CD4-positive, alpha-beta T cell treated with Interleukin-6 at 100 ng/mL for 8 hours (primary cell): Measurements from ENCODE around the gene RNF144B.
"Not testable (repeated sequence)": the region's sequence is repeated elsewhere in the genome, so short reads cannot be mapped to it uniquely, and the experiment has no call there.

Experiments used
- DNase-seq: peaks from one replicate; pipeline ENCODE4 v3.0.0-alpha.2; 2020; ENCODE audit warnings: mixed read lengths, low spot score

The RNF144B gene

GRCh38 chr6:18445228-18445627 is 58.1 kb downstream of the RNF144B start:
- DNase-seq, result no peak

GRCh38 chr6:18446771-18447170 is 59.6 kb downstream of the RNF144B start:
- DNase-seq, result no peak

- no peak for DNase-seq
These were observed 60.4 kb downstream of the RNF144B start for GRCh38 chr6:18447552-18447951.

GRCh38 chr6:18451756-18452155 is 64.6 kb downstream of the RNF144B start:
- no peak for DNase-seq

- DNase-seq, result no peak
These were observed 67.3 kb downstream of the RNF144B start for GRCh38 chr6:18454446-18454845.

- DNase-seq, result no peak
These were observed 70.1 kb downstream of the RNF144B start for GRCh38 chr6:18457065-18457737.

- not testable (repeated sequence) for DNase-seq
These were observed 70.9 kb downstream of the RNF144B start for GRCh38 chr6:18458086-18458485.

GRCh38 chr6:18463429-18463828 is 76.3 kb downstream of the RNF144B start:
- no peak for DNase-seq

- DNase-seq, result no peak
These were observed 77.0 kb downstream of the RNF144B start for GRCh38 chr6:18464176-18464575.

- no peak for DNase-seq
These were observed 78.4 kb downstream of the RNF144B start for GRCh38 chr6:18465410-18466154.

GRCh38 chr6:18467741-18468502 is 80.8 kb downstream of the RNF144B start:
- no peak for DNase-seq

- DNase-seq, result no peak
These were observed 81.3 kb downstream of the RNF144B start for GRCh38 chr6:18468503-18468843.

GRCh38 chr6:18469536-18469935 is 82.4 kb downstream of the RNF144B start:
- no peak for DNase-seq

- no peak for DNase-seq
These were observed 84.2 kb downstream of the RNF144B start for GRCh38 chr6:18471232-18471964.

- no peak for DNase-seq
These were observed 85.8 kb downstream of the RNF144B start for GRCh38 chr6:18472941-18473340.

- DNase-seq, result no peak
These were observed 86.6 kb downstream of the RNF144B start for GRCh38 chr6:18473755-18474154.

GRCh38 chr6:18477301-18477941 is 90.3 kb downstream of the RNF144B start:
- DNase-seq, result no peak

GRCh38 chr6:18478610-18479009 is 91.5 kb downstream of the RNF144B start:
- DNase-seq, result no peak

GRCh38 chr6:18481870-18482269 is 94.7 kb downstream of the RNF144B start:
- DNase-seq, result no peak

GRCh38 chr6:18485660-18486435 is 98.7 kb downstream of the RNF144B start:
- no peak for DNase-seq

- no peak for DNase-seq
These were observed 100.9 kb downstream of the RNF144B start for GRCh38 chr6:18488004-18488403.
